Erythroblast (primary cell): ENCODE results near the gene CPEB2.

Experiments used
- GATA1 ChIP-seq: IDR thresholded peaks from 2 replicates; pipeline ENCODE4 v1.6.1; 2011; ENCODE audit warnings: low read depth, mild to moderate bottlenecking, control low read depth, low read length, moderate library complexity
- POLR2A ChIP-seq: IDR thresholded peaks from 2 replicates; pipeline ENCODE4 v1.6.1; 2011; ENCODE audit warnings: mild to moderate bottlenecking, low read length

DNA sequence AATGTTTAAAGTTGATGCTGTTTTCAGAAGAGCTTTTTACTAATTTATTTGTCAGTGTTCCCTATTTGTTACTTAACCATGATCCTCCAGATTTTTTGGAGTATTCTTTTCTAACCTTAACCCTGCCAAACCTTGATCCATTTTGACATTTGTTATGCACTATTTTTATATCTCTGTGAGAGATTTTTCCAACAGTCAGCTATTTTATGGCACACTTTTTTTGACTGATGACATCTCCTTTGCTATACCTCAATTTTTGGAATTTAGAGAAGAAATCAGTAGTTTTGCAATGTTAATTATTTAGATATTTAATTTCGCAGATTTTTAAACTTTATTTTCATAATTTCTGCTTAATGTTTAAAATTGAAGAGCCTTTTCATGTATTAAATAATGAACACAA is 66.0 kb downstream of the CPEB2 start:
- TF ChIP-seq POLR2A (no peak), GATA1 (no peak)
